GM13976 (cell line): Measurements from ENCODE around the gene COBL.

ENCODE experiments used
- DNase-seq: peaks from one replicate; pipeline ENCODE4 v3.0.0; 2012; ENCODE audit warnings: low spot score
- CTCF ChIP-seq: IDR thresholded peaks from 2 replicates; pipeline ENCODE4 v1.5.1; 2012; ENCODE audit warnings: borderline replicate concordance, mild to moderate bottlenecking; ENCODE audit not compliant: insufficient read depth; ENCODE audit errors: extremely low read depth, missing control alignments, control extremely low read depth
- in situ Hi-C: fragments of 300-500 bp; cut with MboI; formaldehyde crosslinking; loops from one replicate; pipeline ENCODE4 v1.12.0; 2022; ENCODE audit warnings: low sequenced_read_pairs, mixed read lengths, inconsistent platforms; ENCODE audit not compliant: unreplicated experiment

COBL gene

GRCh38 chr7:51020944-51021343 is 295.7 kb downstream of the COBL start:
- no peak for DNase-seq
- no peak for TF ChIP-seq CTCF
- in situ Hi-C loops: no loop called here

- no peak for DNase-seq
- in situ Hi-C loops: no loop called here
- TF ChIP-seq CTCF: no peak
Measured at GRCh38 chr7:51019891-51020870, 296.4 kb downstream of the COBL start.

- no peak for TF ChIP-seq CTCF
- no peak for DNase-seq
- in situ Hi-C loops: no loop called here
Measured at GRCh38 chr7:51019191-51019844, 297.3 kb downstream of the COBL start.

GRCh38 chr7:51017576-51018535 is 298.8 kb downstream of the COBL start:
- DNase-seq: no peak
- in situ Hi-C loops: no loop called here
- TF ChIP-seq CTCF: no peak

GRCh38 chr7:51016546-51016945 is 300.1 kb downstream of the COBL start:
- no peak for DNase-seq
- no peak for TF ChIP-seq CTCF

GRCh38 chr7:51015581-51015980 is 301.0 kb downstream of the COBL start:
- no peak for TF ChIP-seq CTCF
- peak; percentile 8 for DNase-seq
- in situ Hi-C loops: no loop called here

More at GRCh38 chr7:51016546-51016945, 300.1 kb downstream of the COBL start:
- in situ Hi-C loops: no loop called here
